Left ventricle myocardium inferior (tissue), 1 donor: ENCODE data around the gene C16orf86. TPM values are rescaled to one million over a fixed set of nuclear protein-coding genes. Genes with fewer than 3 reads are reported as not detected.

Experiments used
- DNase-seq: peaks from one replicate; pipeline ENCODE4 v3.0.0-alpha.2; 2020
- H3K27ac ChIP-seq: fragments of 200-600 bp; replicated peaks from 2 replicates; pipeline ENCODE4 v1.8.0; 2021
- H3K27me3 ChIP-seq: fragments of 200-600 bp; 2 replicates; pipeline ENCODE4 v1.8.0; 2021; ENCODE audit warnings: low read depth
- H3K36me3 ChIP-seq: fragments of 200-600 bp; 2 replicates; pipeline ENCODE4 v1.8.0; 2021
- H3K4me1 ChIP-seq: fragments of 200-600 bp; 2 replicates; pipeline ENCODE4 v1.8.0; 2021
- H3K4me3 ChIP-seq: fragments of 200-600 bp; 2 replicates; pipeline ENCODE4 v1.8.0; 2021; ENCODE audit warnings: mild to moderate bottlenecking, moderate library complexity
- H3K9me3 ChIP-seq: fragments of 200-600 bp; replicated peaks from 2 replicates; pipeline ENCODE4 v1.8.0; 2021
- intact Hi-C: fragments of 100-400 bp; cut with micrococcal nuclease; formaldehyde crosslinking; loops from one replicate; pipeline ENCODE4 v1.11.0; 2022
- total RNA-seq: library from RNA; stranded (reverse); fragmentation: NEBNext Ultra II Directional; extraction: Animal tissue kit (Norgen Biotek cat#: 25700); gene quantifications from one replicate; pipeline ENCODE4 v1.2.1, GENCODE V29; 2021
- TF ChIP-seq, protein P1 (sequence below): fragments of 200-600 bp; IDR thresholded peaks from 2 replicates; pipeline ENCODE4 v1.8.0; 2021; ENCODE audit warnings: antibody characterized with exemption, mild to moderate bottlenecking, borderline replicate concordance
- donor health status: DM: no; HTN: yes; CAD: no; lungs with severe emphysema.

C16orf86 gene
- total RNA-seq, 1 donor from 2014 or later, result 2.9 TPM

DNA sequence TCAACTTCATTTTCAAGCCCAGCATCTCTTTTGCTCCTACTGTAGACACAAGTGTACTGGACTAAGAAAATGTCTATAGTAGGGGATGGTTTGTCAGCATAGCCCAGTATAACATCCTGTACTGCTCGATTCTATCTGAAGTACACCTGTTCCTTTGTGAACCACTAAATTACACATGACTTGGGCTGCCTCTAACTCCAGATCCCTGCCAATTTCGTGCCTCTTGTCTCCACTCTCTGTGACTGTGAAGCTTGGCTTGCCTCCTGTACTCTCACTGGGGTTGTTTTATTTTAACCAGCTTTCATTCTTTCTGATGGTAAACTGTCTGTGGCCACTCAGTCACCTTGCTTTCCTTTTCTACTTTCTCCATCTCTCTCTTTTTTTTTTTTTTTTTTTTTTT lies 28.0 kb downstream of the C16orf86 start:
- peaks cover 7% of the 10 kb centered on the region for H3K9me3 ChIP-seq
- peaks cover 4% of the 10 kb centered on the region for H3K36me3 ChIP-seq
- TF ChIP-seq, protein P1, sequence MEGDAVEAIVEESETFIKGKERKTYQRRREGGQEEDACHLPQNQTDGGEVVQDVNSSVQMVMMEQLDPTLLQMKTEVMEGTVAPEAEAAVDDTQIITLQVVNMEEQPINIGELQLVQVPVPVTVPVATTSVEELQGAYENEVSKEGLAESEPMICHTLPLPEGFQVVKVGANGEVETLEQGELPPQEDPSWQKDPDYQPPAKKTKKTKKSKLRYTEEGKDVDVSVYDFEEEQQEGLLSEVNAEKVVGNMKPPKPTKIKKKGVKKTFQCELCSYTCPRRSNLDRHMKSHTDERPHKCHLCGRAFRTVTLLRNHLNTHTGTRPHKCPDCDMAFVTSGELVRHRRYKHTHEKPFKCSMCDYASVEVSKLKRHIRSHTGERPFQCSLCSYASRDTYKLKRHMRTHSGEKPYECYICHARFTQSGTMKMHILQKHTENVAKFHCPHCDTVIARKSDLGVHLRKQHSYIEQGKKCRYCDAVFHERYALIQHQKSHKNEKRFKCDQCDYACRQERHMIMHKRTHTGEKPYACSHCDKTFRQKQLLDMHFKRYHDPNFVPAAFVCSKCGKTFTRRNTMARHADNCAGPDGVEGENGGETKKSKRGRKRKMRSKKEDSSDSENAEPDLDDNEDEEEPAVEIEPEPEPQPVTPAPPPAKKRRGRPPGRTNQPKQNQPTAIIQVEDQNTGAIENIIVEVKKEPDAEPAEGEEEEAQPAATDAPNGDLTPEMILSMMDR, result no peak
- H3K27me3 ChIP-seq, result no peaks in the 10 kb centered on the region
- H3K4me3 ChIP-seq, result no peak overlapping the region
- H3K4me1 ChIP-seq, result peaks cover 6% of the 10 kb centered on the region
- intact Hi-C loops, result no loop called here
- no peak overlapping the region for H3K27ac ChIP-seq
- no peak for DNase-seq

DNA sequence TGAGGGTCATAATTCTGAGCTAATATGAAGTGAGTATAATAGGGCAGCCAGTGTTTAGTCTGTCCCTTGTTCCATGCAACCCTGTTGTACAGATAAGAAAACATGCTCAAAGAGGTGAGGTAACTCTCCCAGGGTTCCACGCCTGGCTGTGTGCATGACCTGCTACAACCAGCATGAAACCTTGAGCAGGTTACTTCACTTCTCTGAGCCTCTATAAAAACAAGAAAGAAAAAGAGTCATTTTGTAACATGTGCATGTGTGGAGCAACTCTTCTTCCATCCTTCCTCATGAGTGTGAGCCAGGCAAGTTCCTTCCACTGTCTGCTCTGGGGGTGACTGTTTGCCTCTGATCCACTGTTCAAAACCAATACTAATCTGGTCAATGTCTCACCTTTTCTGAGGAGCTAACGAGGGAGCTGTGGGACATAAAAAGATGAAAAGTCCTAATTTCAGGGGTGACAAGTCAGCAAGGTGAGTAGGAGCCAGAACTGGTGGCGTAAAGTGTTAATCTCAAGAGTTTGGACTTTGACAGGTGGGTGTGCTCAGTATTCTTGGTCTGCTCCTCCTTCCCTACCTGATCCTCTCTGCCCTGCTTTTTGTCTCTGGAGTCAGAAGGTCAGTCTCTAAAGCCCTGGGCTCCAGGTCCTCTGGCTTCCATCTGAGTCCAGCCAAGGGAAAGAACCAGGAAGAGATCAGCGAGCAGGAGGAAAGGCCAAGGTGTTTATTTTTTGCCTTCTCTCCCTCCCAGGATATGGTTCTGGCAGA lies 31.0 kb downstream of the C16orf86 start:
- Histone ChIP-seq H3K27me3 (no peaks in the 10 kb centered on the region), H3K36me3 (peaks cover 4% of the 10 kb centered on the region), H3K9me3 (peaks cover 7% of the 10 kb centered on the region), H3K4me1 (peaks cover 6% of the 10 kb centered on the region), H3K4me3 (no peak overlapping the region), H3K27ac (no peak overlapping the region)
- intact Hi-C loops, result no loop called here
- DNase-seq, result no peak
- TF ChIP-seq, protein P1, result no peak

DNA sequence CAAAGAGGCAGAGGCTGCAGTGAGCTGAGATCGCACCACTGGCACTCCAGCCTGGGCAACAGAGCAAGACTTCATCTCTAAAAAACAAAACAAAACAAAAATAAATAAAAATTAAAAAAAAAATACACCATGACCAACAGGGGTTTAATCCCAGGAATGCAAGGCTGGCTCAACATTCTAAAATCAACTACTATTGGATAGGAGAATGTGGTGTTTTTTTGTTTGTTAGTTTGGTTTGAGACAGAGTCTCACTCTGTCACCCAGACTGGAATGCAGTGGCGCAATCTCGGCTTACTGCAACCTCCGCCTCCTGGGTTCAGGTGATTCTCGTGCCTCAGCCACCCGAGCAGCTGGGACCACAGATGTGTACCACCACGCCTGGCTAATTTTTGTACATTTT lies 32.7 kb downstream of the C16orf86 start:
- Histone ChIP-seq H3K4me1 (peaks cover 12% of the 10 kb centered on the region), H3K27ac (no peak overlapping the region), H3K9me3 (peaks cover 7% of the 10 kb centered on the region), H3K36me3 (peaks cover 4% of the 10 kb centered on the region), H3K4me3 (no peak overlapping the region), H3K27me3 (no peaks in the 10 kb centered on the region)
- intact Hi-C loops, result no loop called here
- TF ChIP-seq, protein P1, result no peak
- DNase-seq, result no peak

DNA sequence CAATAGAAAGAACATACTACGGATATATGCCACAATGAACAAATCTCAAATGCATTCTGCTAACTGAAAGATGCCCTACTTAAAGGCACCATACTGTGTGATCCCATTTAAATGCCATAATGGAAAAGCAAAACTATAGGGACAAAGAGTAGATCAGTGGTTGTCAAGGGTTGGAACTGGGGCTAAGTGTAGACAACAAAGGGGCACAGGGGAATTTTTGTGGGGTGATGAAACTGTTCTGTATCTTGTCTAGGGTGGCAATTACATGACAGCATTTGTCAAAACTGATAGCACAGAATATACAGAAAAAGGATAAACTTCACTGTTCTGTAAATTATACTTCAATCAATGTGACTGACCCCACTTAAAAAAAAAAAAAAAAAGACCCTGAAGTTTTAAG lies 34.8 kb downstream of the C16orf86 start:
- no peak overlapping the region for H3K4me3 ChIP-seq
- no peaks in the 10 kb centered on the region for H3K27me3 ChIP-seq
- DNase-seq, result no peak
- H3K36me3 ChIP-seq, result peaks cover 4% of the 10 kb centered on the region
- intact Hi-C loops, result no loop called here
- TF ChIP-seq, protein P1, result no peak
- peaks cover 12% of the 10 kb centered on the region for H3K4me1 ChIP-seq
- H3K27ac ChIP-seq, result no peak overlapping the region
- H3K9me3 ChIP-seq, result peaks cover 7% of the 10 kb centered on the region

DNA sequence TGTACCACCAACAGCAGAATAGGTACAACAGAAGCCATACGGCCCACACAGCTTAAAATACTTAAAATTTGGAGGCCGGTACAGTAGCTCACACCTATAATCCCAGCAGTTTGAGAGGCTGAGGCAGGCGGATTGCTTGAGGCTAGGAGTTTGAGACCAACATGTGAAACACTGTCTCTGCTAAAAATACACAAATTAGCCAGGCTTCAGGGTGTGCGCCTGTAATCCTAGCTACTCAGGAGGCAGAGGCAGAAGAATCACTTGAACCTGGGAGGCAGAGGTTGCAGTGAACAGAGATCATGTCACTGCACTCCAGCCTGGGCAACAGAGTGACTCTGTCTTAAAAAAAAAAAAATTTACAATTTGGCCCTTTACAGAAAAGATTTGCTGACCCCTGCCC lies 35.5 kb downstream of the C16orf86 start:
- intact Hi-C loops, result no loop called here
- Histone ChIP-seq H3K4me1 (peaks cover 12% of the 10 kb centered on the region), H3K27ac (no peak overlapping the region), H3K36me3 (peaks cover 4% of the 10 kb centered on the region), H3K9me3 (peaks cover 7% of the 10 kb centered on the region), H3K4me3 (no peak overlapping the region), H3K27me3 (no peaks in the 10 kb centered on the region)
- DNase-seq, result no peak
- TF ChIP-seq, protein P1, result no peak
